Neuronal stem cell (in vitro differentiated cells): ENCODE results near the gene LRRC75A.

Experiments used
- DNase-seq: peaks from one replicate; pipeline ENCODE4 v3.0.0-alpha.2; 2013; ENCODE audit warnings: low spot score
- H2AFZ ChIP-seq: one replicate; pipeline ENCODE4 v1.6.1; 2013; ENCODE audit warnings: mild to moderate bottlenecking, low read length, inconsistent platforms
- H2AK5ac ChIP-seq: 2 replicates; pipeline ENCODE4 v1.6.1; 2013; ENCODE audit warnings: low read depth, mild to moderate bottlenecking, inconsistent platforms, low read length, moderate library complexity, mixed read lengths
- H2BK120ac ChIP-seq: 2 replicates; pipeline ENCODE4 v1.6.1; 2013; ENCODE audit warnings: low read depth, mild to moderate bottlenecking, inconsistent platforms, low read length, moderate library complexity, mixed read lengths
- H2BK12ac ChIP-seq: one replicate; pipeline ENCODE4 v1.6.1; 2013; ENCODE audit warnings: low read length, inconsistent platforms
- H2BK15ac ChIP-seq: 2 replicates; pipeline ENCODE4 v1.6.1; 2013; ENCODE audit warnings: mild to moderate bottlenecking, low read length, inconsistent platforms, mixed read lengths
- H2BK5ac ChIP-seq: one replicate; pipeline ENCODE4 v1.6.1; 2013; ENCODE audit warnings: inconsistent platforms, mild to moderate bottlenecking, low read length, moderate library complexity
- H3K14ac ChIP-seq: one replicate; pipeline ENCODE4 v1.6.1; 2013; ENCODE audit warnings: low read length, inconsistent platforms
- H3K18ac ChIP-seq: 2 replicates; pipeline ENCODE4 v1.6.1; 2013; ENCODE audit warnings: low read length, inconsistent platforms
- H3K23ac ChIP-seq: 2 replicates; pipeline ENCODE4 v1.6.1; 2013; ENCODE audit warnings: low read depth, mild to moderate bottlenecking, mixed read lengths, low read length, inconsistent platforms; ENCODE audit not compliant: poor library complexity
- H3K27ac ChIP-seq: replicated peaks from 3 replicates; pipeline ENCODE4 v1.5.1; 2013; ENCODE audit warnings: low read length, inconsistent platforms
- H3K27me3 ChIP-seq, 3 experiments: 2 replicates each; pipeline ENCODE4 v1.6.1; 2013; ENCODE audit warnings: low read length in 3 of 3, mild to moderate bottlenecking in 2 of 3, inconsistent platforms in 1 of 3, low read depth in 1 of 3, mixed read lengths in 1 of 3, moderate library complexity in 1 of 3; ENCODE audit not compliant: control insufficient read depth in 3 of 3, insufficient read depth in 3 of 3
- H3K36me3 ChIP-seq, 2 donors: replicated peaks in 1 of 2; 2 replicates each; pipeline ENCODE4 v1.6.1; 2013; ENCODE audit warnings: low read length in 2 of 2; ENCODE audit not compliant: control insufficient read depth in 2 of 2, insufficient read depth in 2 of 2
- H3K4ac ChIP-seq: 2 replicates; pipeline ENCODE4 v1.6.1; 2013; ENCODE audit warnings: inconsistent platforms, mild to moderate bottlenecking, low read length, moderate library complexity
- H3K4me1 ChIP-seq, 2 donors: 1 replicate in 1 of 2; 2 replicates in 1 of 2; pipeline ENCODE4 v1.6.1; 2013; ENCODE audit warnings: low read length in 2 of 2, low read depth in 1 of 2; ENCODE audit not compliant: control insufficient read depth in 2 of 2, insufficient read depth in 1 of 2
- H3K4me2 ChIP-seq: one replicate; pipeline ENCODE4 v1.6.1; 2013; ENCODE audit warnings: mild to moderate bottlenecking, low read length, inconsistent platforms; ENCODE audit not compliant: insufficient read depth, poor library complexity, severe bottlenecking
- H3K4me3 ChIP-seq, 2 donors: 2 replicates each; pipeline ENCODE4 v1.5.1; 2013; ENCODE audit warnings: low read length in 2 of 2, mild to moderate bottlenecking in 2 of 2, inconsistent platforms in 1 of 2, moderate library complexity in 1 of 2
- H3K79me1 ChIP-seq: one replicate; pipeline ENCODE4 v1.6.1; 2013; ENCODE audit warnings: low read depth, mild to moderate bottlenecking, inconsistent platforms, low read length, moderate library complexity
- H3K9ac ChIP-seq: one replicate; pipeline ENCODE4 v1.6.1; 2013; ENCODE audit warnings: mild to moderate bottlenecking, low read depth, low read length, inconsistent platforms; ENCODE audit not compliant: poor library complexity
- H3K9me3 ChIP-seq, 2 donors: replicated peaks in 1 of 2; 2 replicates each; pipeline versions ENCODE3 to v1.6.1; 2013; ENCODE audit warnings: low read length in 2 of 2, mild to moderate bottlenecking in 2 of 2, inconsistent platforms in 1 of 2, low read depth in 1 of 2, mixed read lengths in 1 of 2, moderate library complexity in 1 of 2; ENCODE audit not compliant: control insufficient read depth in 2 of 2, insufficient read depth in 1 of 2
- H4K8ac ChIP-seq: one replicate; pipeline ENCODE4 v1.6.1; 2013; ENCODE audit warnings: low read depth, mild to moderate bottlenecking, inconsistent platforms, low read length, moderate library complexity
- H4K91ac ChIP-seq: one replicate; pipeline ENCODE4 v1.6.1; 2013; ENCODE audit warnings: low read length, low read depth, mild to moderate bottlenecking, inconsistent platforms; ENCODE audit not compliant: poor library complexity
- WGBS, 2 donors: extraction: QIAGEN DNeasy Blood & Tissue Kit; methylation state at CpG; one replicate each; pipeline ENCODE4 v1.1.7; 2013; ENCODE audit warnings: missing lambda C conversion rate in 2 of 2, mixed read lengths in 1 of 2; ENCODE audit not compliant: insufficient read length in 2 of 2, insufficient replicate concordance in 1 of 2; ENCODE audit errors: extremely low coverage in 2 of 2; 5-methylcytosine and 5-hydroxymethylcytosine counted together

Gene LRRC75A

DNA sequence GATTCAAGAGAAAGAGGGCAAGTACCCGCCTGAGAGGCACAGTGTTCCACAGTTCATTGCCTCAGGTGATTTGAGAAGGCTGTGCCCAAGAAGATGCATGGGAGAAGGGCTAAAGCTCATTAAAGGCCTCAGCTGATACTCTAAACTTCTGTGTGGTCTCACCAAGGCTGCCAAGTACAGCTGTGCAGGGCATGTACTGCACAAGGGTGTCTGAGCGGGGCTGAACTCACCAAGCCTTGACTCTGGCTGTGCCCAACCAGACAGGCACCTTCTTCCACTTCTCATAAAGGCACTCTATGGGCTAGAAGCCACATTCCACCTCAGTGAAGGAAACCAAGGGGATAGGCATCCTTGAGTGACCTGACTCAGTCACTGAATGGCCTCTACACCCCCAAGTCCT is 12.7 kb downstream of the LRRC75A start:
- Histone ChIP-seq H3K79me1 (no peaks in the 10 kb centered on the region), H3K4me3 (no peak overlapping the region), H2AK5ac (no peak overlapping the region), H3K9me3 (no peaks in the 10 kb centered on the region), H3K27ac (no peak overlapping the region), H3K18ac (no peak overlapping the region), H3K27me3 (no peaks in the 10 kb centered on the region), H3K4me2 (no peak overlapping the region), H4K8ac (no peak overlapping the region), H2BK5ac (no peak overlapping the region), H2AFZ (no peak overlapping the region), H2BK12ac (no peak overlapping the region), H3K36me3 (peaks cover 0 to 2% of the 10 kb centered on the region in 2 donors), H2BK15ac (no peak overlapping the region), H2BK120ac (no peak overlapping the region), H3K14ac (no peak overlapping the region), H3K4me1 (peaks cover under 1% of the 10 kb centered on the region in 2 donors), H3K4ac (no peak overlapping the region), H3K23ac (no peak overlapping the region), H3K9ac (no peak overlapping the region), H4K91ac (no peak overlapping the region)
- no peak for DNase-seq
- no CpG with 5 or more reads among the region's 2 CpGs for WGBS, 2 donors

DNA sequence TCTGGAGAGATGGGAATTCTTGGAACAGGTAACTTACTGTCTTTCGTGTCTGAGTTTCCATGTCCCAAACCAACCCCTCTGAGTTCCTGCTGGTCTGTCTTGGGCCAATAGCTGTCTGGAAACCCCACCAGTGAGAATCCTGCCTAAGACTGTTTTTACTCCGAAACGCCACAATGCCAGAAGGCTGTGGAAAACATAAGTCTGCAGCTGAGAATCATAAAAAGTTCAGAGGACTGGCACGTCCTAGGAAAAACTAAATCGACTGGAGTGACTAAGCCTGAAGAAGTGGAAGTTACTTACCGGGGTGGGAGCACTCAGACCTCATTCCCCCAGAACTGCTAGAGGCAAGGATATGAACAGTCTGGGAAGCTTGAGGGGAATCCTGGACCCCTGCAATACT is 13.3 kb downstream of the LRRC75A start:
- H4K8ac ChIP-seq, result no peak overlapping the region
- no peak overlapping the region for H3K23ac ChIP-seq
- H3K79me1 ChIP-seq, result no peaks in the 10 kb centered on the region
- no peaks in the 10 kb centered on the region for H3K27me3 ChIP-seq
- no peak overlapping the region for H3K4me3 ChIP-seq
- no peaks in the 10 kb centered on the region for H3K9me3 ChIP-seq
- H3K18ac ChIP-seq, result no peak overlapping the region
- H3K4ac ChIP-seq, result no peak overlapping the region
- H2AK5ac ChIP-seq, result no peak overlapping the region
- no peak overlapping the region for H2BK12ac ChIP-seq
- H3K27ac ChIP-seq, result no peak overlapping the region
- peaks cover 0 to 2% of the 10 kb centered on the region in 2 donors for H3K36me3 ChIP-seq
- H3K4me2 ChIP-seq, result no peak overlapping the region
- H2AFZ ChIP-seq, result no peak overlapping the region
- no peak for DNase-seq
- no CpG with 5 or more reads among the region's 6 CpGs for WGBS, 2 donors
- H3K14ac ChIP-seq, result no peak overlapping the region
- H3K9ac ChIP-seq, result no peak overlapping the region
- no peak overlapping the region for H2BK5ac ChIP-seq
- no peaks in the 10 kb centered on the region for H3K4me1 ChIP-seq
- no peak overlapping the region for H2BK120ac ChIP-seq
- H4K91ac ChIP-seq, result no peak overlapping the region
- H2BK15ac ChIP-seq, result no peak overlapping the region

- no peaks in the 10 kb centered on the region for H3K27me3 ChIP-seq
- H2BK15ac ChIP-seq, result no peak overlapping the region
- no CpG with 5 or more reads among the region's 8 CpGs for WGBS, 2 donors
- H2BK5ac ChIP-seq, result no peak overlapping the region
- H3K79me1 ChIP-seq, result no peaks in the 10 kb centered on the region
- no peak overlapping the region for H3K4me2 ChIP-seq
- H2AK5ac ChIP-seq, result no peak overlapping the region
- peaks cover 0 to 4% of the 10 kb centered on the region in 2 donors for H3K4me1 ChIP-seq
- no peak overlapping the region for H3K14ac ChIP-seq
- no peak overlapping the region for H4K91ac ChIP-seq
- no peak for DNase-seq
- no peak overlapping the region for H3K4me3 ChIP-seq
- H3K4ac ChIP-seq, result no peak overlapping the region
- H3K27ac ChIP-seq, result no peak overlapping the region
- H2BK120ac ChIP-seq, result no peak overlapping the region
- H4K8ac ChIP-seq, result no peak overlapping the region
- peaks cover 0 to 2% of the 10 kb centered on the region in 2 donors for H3K36me3 ChIP-seq
- no peak overlapping the region for H3K9ac ChIP-seq
- H3K9me3 ChIP-seq, result no peaks in the 10 kb centered on the region
- H2BK12ac ChIP-seq, result no peak overlapping the region
- no peak overlapping the region for H2AFZ ChIP-seq
- no peak overlapping the region for H3K23ac ChIP-seq
- H3K18ac ChIP-seq, result no peak overlapping the region
Observed at GRCh38 chr17:16477666-16478065, 14.3 kb downstream of the LRRC75A start.

- no peak overlapping the region for H3K14ac ChIP-seq
- DNase-seq, result no peak
- H3K27ac ChIP-seq, result no peak overlapping the region
- no peak overlapping the region for H3K23ac ChIP-seq
- H4K8ac ChIP-seq, result no peak overlapping the region
- no peak overlapping the region for H2BK12ac ChIP-seq
- no peak overlapping the region for H2AFZ ChIP-seq
- H3K4me3 ChIP-seq, result no peak overlapping the region
- H2BK5ac ChIP-seq, result no peak overlapping the region
- H2BK15ac ChIP-seq, result no peak overlapping the region
- H3K27me3 ChIP-seq, result no peaks in the 10 kb centered on the region
- no peak overlapping the region for H3K4ac ChIP-seq
- no CpG with 5 or more reads among the region's 5 CpGs for WGBS, 2 donors
- H3K9ac ChIP-seq, result no peak overlapping the region
- H3K4me2 ChIP-seq, result no peak overlapping the region
- no peak overlapping the region for H4K91ac ChIP-seq
- no peak overlapping the region for H2AK5ac ChIP-seq
- H2BK120ac ChIP-seq, result no peak overlapping the region
- H3K79me1 ChIP-seq, result no peaks in the 10 kb centered on the region
- peaks cover 0 to 2% of the 10 kb centered on the region in 2 donors for H3K36me3 ChIP-seq
- H3K18ac ChIP-seq, result no peak overlapping the region
- no peaks in the 10 kb centered on the region for H3K9me3 ChIP-seq
- peaks cover 0 to 4% of the 10 kb centered on the region in 2 donors for H3K4me1 ChIP-seq
Observed at GRCh38 chr17:16477255-16477654, 14.7 kb downstream of the LRRC75A start.
